CD4-positive, alpha-beta T cell treated with Interleukin-1 beta for 1 hour (primary cell): ENCODE measurements around the gene AJM1.
"Not testable (repeated sequence)": the region's sequence is repeated elsewhere in the genome, so short reads cannot be mapped to it uniquely, and the experiment has no call there.

Experiments used
- DNase-seq, 2 donors: peaks; one replicate each; pipeline ENCODE4 v3.0.0-alpha.2; 2020 to 2022

The AJM1 gene

GRCh38 chr9:136881691-136882108, 39.4 kb downstream of the AJM1 start:
- peak in 1 of 2 donors; percentile 29 for DNase-seq

GRCh38 chr9:136882109-136882946, 40.0 kb downstream of the AJM1 start:
- peak; percentile 86 to 90 for DNase-seq

- DNase-seq = not testable (repeated sequence)
Measured at GRCh38 chr9:136882947-136883283, 40.6 kb downstream of the AJM1 start.

- DNase-seq = not testable (repeated sequence)
Measured at GRCh38 chr9:136883670-136884069, 41.4 kb downstream of the AJM1 start.

- DNase-seq = peak; percentile 98
Measured at GRCh38 chr9:136885950-136886578, 43.8 kb downstream of the AJM1 start, which contains the start of gene TRAF2. TRAF2 (plus strand) TSS chr9:136886516; CDS start chr9:136898741, 12,225 bp downstream.

GRCh38 chr9:136886610-136887597, 44.6 kb downstream of the AJM1 start:
- DNase-seq = peak; percentile 29 to 33

- no peak for DNase-seq
Measured at GRCh38 chr9:136888454-136888853, 46.2 kb downstream of the AJM1 start.

GRCh38 chr9:136889858-136890257, 47.6 kb downstream of the AJM1 start:
- no peak for DNase-seq

GRCh38 chr9:136890661-136891060, 48.4 kb downstream of the AJM1 start:
- DNase-seq = no peak
